ENCODE measurements around the gene MFAP3. TPM values are rescaled to one million over a fixed set of nuclear protein-coding genes. Genes with fewer than 3 reads are reported as not detected.
A peak's percentile ranks its signal among the peaks of the same experiment; 100 is the strongest.

The MFAP3 gene
- total RNA-seq, 1 donor from 2014 or later = 25.8 TPM

DNA sequence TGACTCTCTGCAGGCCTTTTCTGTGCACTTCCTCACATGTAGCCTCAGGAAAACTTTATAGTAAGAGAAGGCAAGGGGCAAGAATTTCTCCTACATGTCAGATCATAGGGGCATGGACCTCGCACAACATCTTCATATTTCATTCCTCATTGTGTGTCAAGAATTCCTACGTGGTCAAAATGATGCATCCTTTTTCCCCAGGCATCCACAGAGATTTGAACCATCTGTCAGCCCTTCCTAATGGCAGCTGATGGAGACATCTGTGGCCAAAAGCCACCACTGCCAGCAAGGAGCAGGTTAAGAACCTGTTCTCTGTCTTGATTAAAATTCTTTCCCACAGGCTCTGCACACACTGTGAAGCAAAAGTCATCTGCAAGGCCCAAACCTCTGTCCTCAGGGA is 42.5 kb downstream of the MFAP3 start:
- intact Hi-C loops (cut with DNase I) = no loop called here
- ATAC-seq (no peak), DNase-seq (ENCODE audit: missing footprints) (no peak)

GRCh38 chr5:154084062-154084639 is 45.4 kb downstream of the MFAP3 start:
- DNase-seq (ENCODE audit: missing footprints) = no peak
- intact Hi-C loops (cut with DNase I) = no loop called here
- ATAC-seq = no peak

DNA sequence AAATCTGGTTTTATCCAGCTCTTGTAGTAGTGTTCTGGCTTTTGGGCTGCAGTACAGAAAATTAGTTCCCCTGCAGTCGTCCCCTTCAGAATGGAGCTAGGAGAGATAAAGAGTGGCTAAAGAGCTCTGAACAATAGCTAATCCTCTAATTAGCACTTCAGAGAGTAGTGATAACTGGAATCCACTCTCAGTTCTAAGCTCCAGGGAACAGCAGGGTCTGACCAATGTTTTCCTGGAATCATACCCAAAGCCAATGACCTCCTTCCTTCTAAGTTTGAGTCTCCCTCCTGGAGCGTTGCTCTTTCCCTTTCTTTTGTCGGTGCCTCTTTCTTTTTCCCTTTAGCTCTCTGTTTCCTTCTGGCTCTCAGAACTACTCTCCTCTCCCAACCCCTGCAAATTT is 47.4 kb downstream of the MFAP3 start:
- intact Hi-C loops (cut with DNase I) = no loop called here
- DNase-seq (ENCODE audit: missing footprints) (no peak), ATAC-seq (no peak)

DNA sequence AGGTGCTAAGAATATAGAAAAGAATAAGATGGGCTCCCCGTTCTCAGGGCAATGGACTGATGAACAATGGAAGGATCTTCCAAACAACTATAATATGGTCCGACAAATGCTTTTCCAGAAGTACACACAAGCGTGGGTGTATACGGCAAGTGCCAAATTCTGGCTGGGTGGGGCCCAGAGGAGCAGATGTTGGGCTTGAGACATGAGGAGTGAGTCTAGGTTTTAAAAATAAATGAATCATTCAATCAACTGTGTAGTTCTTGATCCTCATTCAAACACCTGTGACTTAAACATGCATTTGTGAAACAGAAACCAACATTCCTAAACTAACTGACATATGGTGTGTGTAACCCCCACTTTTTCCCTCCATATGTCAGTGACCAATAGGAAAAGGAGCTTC is 47.9 kb downstream of the MFAP3 start:
- no peak for DNase-seq (ENCODE audit: missing footprints)
- intact Hi-C loops (cut with DNase I) = no loop called here
- ATAC-seq = peak; percentile 73

DNA sequence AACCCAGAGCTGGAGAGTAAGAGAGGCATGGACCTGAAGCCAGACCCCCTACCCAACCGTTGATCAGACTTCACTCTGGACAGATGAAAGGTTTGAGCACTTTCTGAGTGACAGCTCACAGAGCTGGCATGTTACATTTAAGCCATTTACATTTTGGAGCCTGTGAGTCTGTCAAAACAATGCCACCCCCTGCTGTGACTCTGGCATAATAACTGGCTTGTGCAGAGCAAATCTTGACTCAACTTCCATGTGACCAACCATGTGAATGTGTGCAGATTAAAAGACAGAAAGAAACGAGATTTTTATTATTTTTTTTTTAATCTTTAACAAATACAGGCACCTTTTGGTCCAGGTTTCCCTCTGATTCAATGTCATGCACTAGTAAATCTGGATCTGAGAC is 48.5 kb downstream of the MFAP3 start:
- ATAC-seq (no peak), DNase-seq (ENCODE audit: missing footprints) (no peak)
- intact Hi-C loops (cut with DNase I) = no loop called here

DNA sequence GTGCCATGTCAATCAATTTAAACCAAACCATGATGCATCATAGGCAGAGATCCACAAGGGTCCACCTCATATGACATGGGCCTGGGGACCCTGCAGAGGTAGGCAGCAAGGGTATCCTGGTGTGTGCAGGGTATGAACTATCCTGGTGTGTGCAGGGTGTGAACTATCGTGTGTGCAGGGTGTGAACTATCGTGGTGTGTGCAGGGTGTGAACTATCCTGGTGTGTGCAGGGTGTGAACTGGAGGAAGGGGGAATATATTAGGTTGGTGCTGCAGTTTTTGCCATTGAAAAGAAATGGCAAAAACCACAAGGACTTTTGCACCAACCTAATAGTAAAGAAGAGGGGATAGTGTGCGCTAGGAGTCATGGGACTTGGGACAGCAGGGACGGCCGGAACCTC is 50.0 kb downstream of the MFAP3 start:
- DNase-seq (ENCODE audit: missing footprints) (no peak), ATAC-seq (no peak)
- intact Hi-C loops (cut with DNase I) = no loop called here

DNA sequence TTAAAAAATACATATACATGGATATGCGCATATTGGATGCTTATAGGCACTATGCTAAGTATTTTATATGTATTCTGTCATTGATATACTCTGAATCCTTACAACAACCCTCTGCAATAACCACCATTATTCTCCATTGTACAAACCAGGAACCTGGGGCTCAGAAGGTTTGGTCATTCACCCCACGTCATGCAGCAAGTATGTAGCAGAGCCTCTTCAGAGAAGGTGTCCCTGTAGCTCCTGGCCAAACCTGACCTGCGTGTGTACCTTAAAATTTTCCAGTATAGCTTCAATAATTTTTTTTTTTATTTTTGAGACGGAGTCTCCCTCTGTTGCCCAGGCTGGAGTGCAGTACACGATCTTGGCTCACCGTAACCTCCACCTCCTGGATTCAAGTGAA is 51.9 kb downstream of the MFAP3 start:
- DNase-seq (ENCODE audit: missing footprints) (no peak), ATAC-seq (no peak)
- intact Hi-C loops (cut with DNase I) = no loop called here

- DNase-seq (ENCODE audit: missing footprints) = no peak
- ATAC-seq = no peak
- intact Hi-C loops (cut with DNase I) = no loop called here
Observed at GRCh38 chr5:154092356-154093141, 53.8 kb downstream of the MFAP3 start.

- intact Hi-C loops (cut with DNase I) = no loop called here
- ATAC-seq = no peak
- no peak for DNase-seq (ENCODE audit: missing footprints)
Observed at GRCh38 chr5:154093142-154093532, 54.4 kb downstream of the MFAP3 start.

GRCh38 chr5:154095904-154096303 is 57.1 kb downstream of the MFAP3 start:
- ATAC-seq = no peak
- intact Hi-C loops (cut with DNase I) = no loop called here
- no peak for DNase-seq (ENCODE audit: missing footprints)

- intact Hi-C loops (cut with DNase I) = no loop called here
- ATAC-seq (peak; percentile 23), DNase-seq (ENCODE audit: missing footprints) (no peak)
Observed at GRCh38 chr5:154097031-154097430, 58.3 kb downstream of the MFAP3 start.

GRCh38 chr5:154098465-154098864 is 59.7 kb downstream of the MFAP3 start:
- DNase-seq (ENCODE audit: missing footprints) = no peak
- intact Hi-C loops (cut with DNase I) = no loop called here
- no peak for ATAC-seq

- DNase-seq (ENCODE audit: missing footprints) (no peak), ATAC-seq (peak; percentile 82)
- intact Hi-C loops (cut with DNase I) = loop anchor here (1.0 to 5.0 kb wide), 2 partner anchors 19 to 36 kb away; no protein-coding TSS in a partner anchor
Observed at GRCh38 chr5:154101184-154101583, 62.4 kb downstream of the MFAP3 start.

DNA sequence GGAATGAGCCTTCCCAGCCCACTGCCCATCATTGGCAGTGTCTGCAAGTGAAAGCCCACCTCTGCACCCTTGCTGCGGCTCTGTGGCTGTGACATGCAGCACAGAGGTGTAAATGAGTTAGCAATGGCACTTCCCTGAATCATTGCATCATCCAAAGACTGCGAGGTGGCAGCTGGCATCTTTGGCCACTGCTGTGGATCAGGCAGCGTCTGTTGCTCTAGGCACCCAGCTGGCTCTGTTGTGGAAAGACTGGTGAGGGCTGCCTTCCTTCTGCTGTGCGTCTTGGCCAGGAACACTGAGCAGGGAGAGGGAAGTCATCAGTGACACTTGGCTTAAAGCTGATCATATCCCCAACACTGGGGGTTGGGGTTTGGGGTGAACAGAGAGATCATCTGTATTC is 64.5 kb downstream of the MFAP3 start:
- intact Hi-C loops (cut with DNase I) = loop anchor here (5.0 kb wide), 1 partner anchor 34 kb away; no protein-coding TSS in a partner anchor
- peak; percentile 33 for ATAC-seq
- no peak for DNase-seq (ENCODE audit: missing footprints)

Other genes with a start within 250 kb of the MFAP3 start
- gene FAM114A2, start 57 bp upstream of the MFAP3 start, total RNA-seq = 34.9 TPM
- 15.5 TPM for gene GALNT10, start 151.8 kb downstream of the MFAP3 start, total RNA-seq

Measured in Right ventricle myocardium inferior (tissue), 1 donor.